WTC11 (cell line): ENCODE measurements around the gene RIF1.

Source experiments
- CBFB ChIP-seq: sonication (generic); formaldehyde crosslinking; IDR thresholded peaks from 2 replicates; pipeline ENCODE4 v1.8.1; 2022; ENCODE audit warnings: mild to moderate bottlenecking, low read depth, missing genetic modification reagents
- CTCF ChIP-seq: fragments of 200-600 bp; IDR thresholded peaks from 2 replicates; pipeline ENCODE4 v1.8.0; 2022; ENCODE audit warnings: antibody characterized with exemption
- E2F4 ChIP-seq: sonication (generic); formaldehyde crosslinking; IDR thresholded peaks from 2 replicates; pipeline ENCODE4 v1.8.1; 2022; ENCODE audit warnings: low read depth, mild to moderate bottlenecking, moderate library complexity, missing genetic modification reagents, borderline replicate concordance
- ESRRA ChIP-seq: sonication (generic); formaldehyde crosslinking; IDR thresholded peaks from 2 replicates; pipeline ENCODE4 v1.8.1; 2022; ENCODE audit warnings: mild to moderate bottlenecking, missing genetic modification reagents, borderline replicate concordance
- FOXK1 ChIP-seq: sonication (generic); formaldehyde crosslinking; IDR thresholded peaks from 2 replicates; pipeline ENCODE4 v1.8.0; 2022; ENCODE audit warnings: mild to moderate bottlenecking, moderate library complexity, missing genetic modification reagents
- MAX ChIP-seq: sonication (generic); formaldehyde crosslinking; IDR thresholded peaks from 2 replicates; pipeline ENCODE4 v1.8.0; 2022; ENCODE audit warnings: mild to moderate bottlenecking, missing genetic modification reagents
- MYBL2 ChIP-seq: sonication (generic); formaldehyde crosslinking; IDR thresholded peaks from 2 replicates; pipeline ENCODE4 v1.8.1; 2023; ENCODE audit warnings: mild to moderate bottlenecking, moderate library complexity, missing genetic modification reagents
- NFYB ChIP-seq: sonication (generic); formaldehyde crosslinking; conservative IDR thresholded peaks from 2 replicates; pipeline ENCODE4 v1.8.0; 2022; ENCODE audit warnings: low read depth, missing genetic modification reagents
- SMAD3 ChIP-seq: sonication (generic); formaldehyde crosslinking; IDR thresholded peaks from 2 replicates; pipeline ENCODE4 v1.8.0; 2022; ENCODE audit warnings: missing genetic modification reagents, mild to moderate bottlenecking, borderline replicate concordance
- ZNF396 ChIP-seq: fragments of 250-450 bp; sonication (Bioruptor Pico); IDR thresholded peaks from 2 replicates; pipeline ENCODE4 v1.8.0; 2021; ENCODE audit warnings: mild to moderate bottlenecking, moderate library complexity, borderline replicate concordance

GRCh38 chr2:151483546-151483945 is 73.8 kb downstream of the RIF1 start:
- TF ChIP-seq CTCF: no peak
- no peak for TF ChIP-seq NFYB (CRISPR knock-in tag)
- TF ChIP-seq E2F4 (CRISPR knock-in tag): no peak
- no peak for TF ChIP-seq ESRRA (CRISPR knock-in tag)
- no peak for TF ChIP-seq FOXK1 (CRISPR knock-in tag)
- TF ChIP-seq MYBL2 (CRISPR knock-in tag): no peak
- TF ChIP-seq SMAD3: no peak
- no peak for TF ChIP-seq MAX (CRISPR knock-in tag)
- TF ChIP-seq ZNF396 (CRISPR knock-in tag): no peak
- no peak for TF ChIP-seq CBFB
